Coronary artery (tissue), 2 donors: ENCODE data around the gene TENM3.

Source experiments
- DNase-seq: peaks from one replicate; pipeline ENCODE4 v3.0.0-alpha.2; 2017; ENCODE audit warnings: low spot score
- H3K27ac ChIP-seq, 2 donors: fragments of 200-600 bp; sonication (generic); one replicate each; pipeline ENCODE4 v1.5.1; 2016 to 2019
- H3K4me3 ChIP-seq: fragments of 200-600 bp; sonication (generic); 2 replicates; pipeline ENCODE4 v1.5.1; 2016; ENCODE audit warnings: mild to moderate bottlenecking, moderate library complexity
- TF ChIP-seq, protein P1 (sequence below): fragments of 200-600 bp; sonication (generic); IDR thresholded peaks from one replicate; pipeline ENCODE4 v1.5.1; 2019; ENCODE audit warnings: antibody characterized with exemption

TENM3 gene

GRCh38 chr4:182475539-182475938, 232.3 kb downstream of the TENM3 start:
- H3K4me3 ChIP-seq = no peak overlapping the region
- no peak overlapping the region for H3K27ac ChIP-seq
- TF ChIP-seq, protein P1, sequence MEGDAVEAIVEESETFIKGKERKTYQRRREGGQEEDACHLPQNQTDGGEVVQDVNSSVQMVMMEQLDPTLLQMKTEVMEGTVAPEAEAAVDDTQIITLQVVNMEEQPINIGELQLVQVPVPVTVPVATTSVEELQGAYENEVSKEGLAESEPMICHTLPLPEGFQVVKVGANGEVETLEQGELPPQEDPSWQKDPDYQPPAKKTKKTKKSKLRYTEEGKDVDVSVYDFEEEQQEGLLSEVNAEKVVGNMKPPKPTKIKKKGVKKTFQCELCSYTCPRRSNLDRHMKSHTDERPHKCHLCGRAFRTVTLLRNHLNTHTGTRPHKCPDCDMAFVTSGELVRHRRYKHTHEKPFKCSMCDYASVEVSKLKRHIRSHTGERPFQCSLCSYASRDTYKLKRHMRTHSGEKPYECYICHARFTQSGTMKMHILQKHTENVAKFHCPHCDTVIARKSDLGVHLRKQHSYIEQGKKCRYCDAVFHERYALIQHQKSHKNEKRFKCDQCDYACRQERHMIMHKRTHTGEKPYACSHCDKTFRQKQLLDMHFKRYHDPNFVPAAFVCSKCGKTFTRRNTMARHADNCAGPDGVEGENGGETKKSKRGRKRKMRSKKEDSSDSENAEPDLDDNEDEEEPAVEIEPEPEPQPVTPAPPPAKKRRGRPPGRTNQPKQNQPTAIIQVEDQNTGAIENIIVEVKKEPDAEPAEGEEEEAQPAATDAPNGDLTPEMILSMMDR = no peak
- no peak for DNase-seq

GRCh38 chr4:182478475-182478874, 235.3 kb downstream of the TENM3 start:
- TF ChIP-seq, protein P1 = peak; percentile 38
- H3K27ac ChIP-seq = no peak overlapping the region
- no peak overlapping the region for H3K4me3 ChIP-seq
- no peak for DNase-seq

DNA sequence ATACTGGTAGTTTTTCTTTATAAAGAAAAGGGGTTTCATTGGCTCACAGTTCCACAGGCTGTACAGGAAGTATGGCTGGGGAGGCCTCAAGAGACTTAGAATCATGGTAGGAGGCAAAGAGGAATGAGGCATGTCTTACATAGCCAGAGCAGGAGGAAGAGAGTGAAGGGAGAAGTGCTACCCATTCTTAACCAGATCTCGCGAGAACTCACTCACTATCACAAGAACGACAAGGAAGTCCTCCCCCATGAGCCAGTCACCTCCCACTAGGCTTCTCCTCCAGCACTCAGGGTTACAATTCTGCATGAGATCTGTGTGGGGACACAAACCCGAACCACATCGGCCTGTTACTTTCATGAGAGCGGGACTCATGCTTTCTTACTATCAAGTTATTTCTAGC, 240.5 kb downstream of the TENM3 start:
- TF ChIP-seq, protein P1 = no peak
- Histone ChIP-seq H3K27ac (no peak overlapping the region), H3K4me3 (no peak overlapping the region)
- no peak for DNase-seq

DNA sequence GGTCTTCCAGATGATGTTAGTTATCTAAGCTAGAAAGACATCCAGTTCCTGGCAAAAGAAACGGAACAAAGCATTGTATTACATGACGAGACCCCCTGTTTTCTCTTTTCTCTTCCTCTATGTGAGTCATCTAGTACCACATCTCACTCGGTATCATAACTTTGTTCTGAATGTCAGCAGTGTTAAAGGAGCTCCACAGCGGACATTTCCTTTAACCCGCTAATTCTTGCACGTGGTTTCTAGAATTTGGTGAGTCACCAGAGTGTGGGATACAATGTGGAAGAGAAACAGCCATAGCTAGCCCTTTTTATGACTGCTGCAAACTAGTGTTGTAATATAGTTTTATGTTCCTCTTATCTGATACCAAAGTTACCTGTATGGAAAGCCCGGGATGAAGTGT, 243.7 kb downstream of the TENM3 start:
- no peak overlapping the region for H3K27ac ChIP-seq
- TF ChIP-seq, protein P1 = no peak
- no peak for DNase-seq
- H3K4me3 ChIP-seq = no peak overlapping the region

- Histone ChIP-seq H3K4me3 (no peak overlapping the region), H3K27ac (no peak overlapping the region)
- TF ChIP-seq, protein P1 = no peak
- no peak for DNase-seq
Measured at GRCh38 chr4:182488896-182489295, 245.7 kb downstream of the TENM3 start.

- Histone ChIP-seq H3K4me3 (no peak overlapping the region), H3K27ac (no peak overlapping the region)
- no peak for DNase-seq
- TF ChIP-seq, protein P1 = no peak
Measured at GRCh38 chr4:182489607-182490006, 246.4 kb downstream of the TENM3 start.

DNA sequence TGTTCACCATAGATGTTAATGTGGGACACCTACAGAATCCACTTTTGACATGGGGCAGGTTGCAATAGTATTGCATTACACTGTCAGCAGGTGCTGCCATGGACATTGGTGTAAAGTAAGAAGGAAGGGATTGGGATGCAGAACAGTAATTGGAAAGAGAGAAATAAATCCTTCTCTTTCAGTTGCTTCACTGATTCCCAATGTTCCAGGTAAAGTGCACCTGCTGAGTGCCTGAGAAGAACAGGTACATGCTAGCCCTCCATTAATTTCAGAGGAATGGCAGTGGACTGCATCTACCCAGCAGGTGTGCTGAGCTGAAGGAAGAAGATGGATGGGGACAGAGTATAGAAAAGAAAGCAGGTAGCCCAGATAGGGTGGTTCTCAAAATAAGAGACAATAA, 248.5 kb downstream of the TENM3 start:
- TF ChIP-seq, protein P1 = no peak
- no peak for DNase-seq
- H3K4me3 ChIP-seq = no peak overlapping the region
- no peak overlapping the region for H3K27ac ChIP-seq
